Upper lobe of left lung (tissue), 6 donors: ENCODE results near the gene PUSL1. TPM values are rescaled to one million over a fixed set of nuclear protein-coding genes. Genes with fewer than 3 reads are reported as not detected.
"Not testable (repeated sequence)": the region's sequence is repeated elsewhere in the genome, so short reads cannot be mapped to it uniquely, and the experiment has no call there.

Experiments used
- ATAC-seq, 2 donors: fragments of 200-7000 bp; cut with Tn5 transposase; one replicate each; pipeline ENCODE4 v1.9.1; 2022; ENCODE audit warnings: mild to moderate bottlenecking in 2 of 2, moderate library complexity in 2 of 2; ENCODE audit not compliant: low FRiP score in 2 of 2
- DNase-seq, 2 donors: peaks; one replicate each; pipeline ENCODE4 v3.0.0-alpha.2; 2019 to 2020
- H3K27ac ChIP-seq, 4 donors: fragments of 200-600 bp; sonication (generic); one replicate each; pipeline ENCODE4 v1.5.1; 2016 to 2019
- H3K27me3 ChIP-seq, 4 donors: fragments of 200-600 bp; sonication (generic); one replicate each; pipeline ENCODE4 v1.5.1; 2017 to 2019
- H3K36me3 ChIP-seq, 4 donors: fragments of 200-600 bp; sonication (generic); one replicate each; pipeline ENCODE4 v1.5.1; 2016 to 2019
- H3K4me1 ChIP-seq, 4 donors: fragments of 200-600 bp; sonication (generic); one replicate each; pipeline ENCODE4 v1.5.1; 2018 to 2019
- H3K4me3 ChIP-seq, 4 donors: fragments of 200-600 bp; sonication (generic); one replicate each; pipeline ENCODE4 v1.5.1; 2017 to 2019; ENCODE audit warnings: mild to moderate bottlenecking in 2 of 4, moderate library complexity in 1 of 4
- H3K9me3 ChIP-seq, 4 donors: fragments of 200-600 bp; sonication (generic); one replicate each; pipeline ENCODE4 v1.5.1; 2018 to 2019
- CTCF ChIP-seq, 6 experiments: fragments of 450-650 bp in 4 of 6; fragments of 200-600 bp in 2 of 6; sonication (generic) in 2 of 6; IDR thresholded peaks; one replicate each; pipeline ENCODE4 v1.5.1; 2016 to 2019; ENCODE audit warnings: antibody characterized with exemption in 6 of 6
- EP300 ChIP-seq, 4 donors: sonication (generic); formaldehyde crosslinking; IDR thresholded peaks; one replicate each; pipeline ENCODE4 v1.5.1; 2017; ENCODE audit warnings: antibody characterized with exemption in 4 of 4, control low read depth in 2 of 4
- POLR2A ChIP-seq, 4 donors: fragments of 450-650 bp; IDR thresholded peaks; one replicate each; pipeline ENCODE4 v1.5.1; 2016 to 2017; ENCODE audit warnings: antibody characterized with exemption in 4 of 4, mild to moderate bottlenecking in 2 of 4
- POLR2AphosphoS5 ChIP-seq, 2 donors: sonication (generic); formaldehyde crosslinking; IDR thresholded peaks; one replicate each; pipeline ENCODE4 v1.5.1; 2017; ENCODE audit warnings: antibody characterized with exemption in 2 of 2
- WGBS, 2 donors: methylation state at CpG; one replicate each; pipeline ENCODE4 v1.1.5; 2017 to 2018; 5-methylcytosine and 5-hydroxymethylcytosine counted together
- total RNA-seq, 6 donors: library from RNA; depleted of rRNA in 4 of 6; stranded (reverse); fragments of >200 nt in 4 of 6; gene quantifications; one replicate each; pipeline versions ENCODE4 v1.1.0 to v1.2.1, GENCODE V29; 2016 to 2021
- donor health status: DM: no; HTN: no; CAD: no; lungs with moderate emphysema.
- donor health status: DM: no; HTN: yes; CAD: no; lungs with severe emphysema.

Gene PUSL1
- total RNA-seq, 6 donors from 2014 or later = 16.8 to 38.8 (median 23.0) TPM

GRCh38 chr1:1314678-1315335 is 6.4 kb downstream of the PUSL1 start:
- ATAC-seq (no peak), DNase-seq (no peak)
- H3K27ac ChIP-seq = no peak overlapping the region
- H3K27me3 ChIP-seq = no peaks in the 10 kb centered on the region
- H3K36me3 ChIP-seq = peaks cover 19 to 87% (median 67%) of the 10 kb centered on the region in 4 donors
- H3K4me3 ChIP-seq = no peak overlapping the region
- H3K9me3 ChIP-seq = no peaks in the 10 kb centered on the region
- WGBS, 2 donors = 93 to 97% methylated on average over 21 to 22 of the region's 23 CpGs
- no peak for TF ChIP-seq POLR2A (IDR thresholded peaks at IDR 0.05)
- TF ChIP-seq CTCF (IDR thresholded peaks at IDR 0.05) = no peak
- no peak for TF ChIP-seq POLR2AphosphoS5 (IDR thresholded peaks at IDR 0.05)
- no peak for TF ChIP-seq EP300 (IDR thresholded peaks at IDR 0.05)
- H3K4me1 ChIP-seq = peaks cover 11 to 21% (median 17%) of the 10 kb centered on the region in 4 donors

GRCh38 chr1:1315435-1315954 is 7.1 kb downstream of the PUSL1 start:
- Histone ChIP-seq H3K27me3 (no peaks in the 10 kb centered on the region), H3K9me3 (no peaks in the 10 kb centered on the region), H3K4me1 (peaks cover 9 to 16% (median 15%) of the 10 kb centered on the region in 4 donors), H3K27ac (no peak overlapping the region), H3K36me3 (peaks cover 19 to 89% (median 68%) of the 10 kb centered on the region in 4 donors), H3K4me3 (no peak overlapping the region)
- ATAC-seq = no peak
- 81 to 85% methylated on average over 9 to 14 of the region's 26 CpGs for WGBS, 2 donors
- DNase-seq = no peak
- TF ChIP-seq POLR2AphosphoS5 (IDR thresholded peaks at IDR 0.05) = no peak
- TF ChIP-seq CTCF (IDR thresholded peaks at IDR 0.05) = no peak
- TF ChIP-seq EP300 (IDR thresholded peaks at IDR 0.05) = no peak
- no peak for TF ChIP-seq POLR2A (IDR thresholded peaks at IDR 0.05)

- not testable (repeated sequence) for H3K27me3 ChIP-seq, H3K4me3 ChIP-seq, H3K9me3 ChIP-seq, DNase-seq, ATAC-seq, H3K27ac ChIP-seq
- Histone ChIP-seq H3K4me1 (peaks cover 11 to 23% (median 15%) of the 10 kb centered on the region in 4 donors), H3K36me3 (peaks cover 15 to 87% (median 64%) of the 10 kb centered on the region in 4 donors)
- 89 to 92% methylated on average over 8 of the region's 8 CpGs for WGBS, 2 donors
Measured at GRCh38 chr1:1316199-1316598, 7.8 kb downstream of the PUSL1 start.

GRCh38 chr1:1317420-1317819 is 9.0 kb downstream of the PUSL1 start:
- peaks cover 13 to 77% (median 52%) of the 10 kb centered on the region in 4 donors for H3K36me3 ChIP-seq
- peaks cover 14 to 34% (median 20%) of the 10 kb centered on the region in 4 donors for H3K4me1 ChIP-seq
- no peaks in the 10 kb centered on the region for H3K27me3 ChIP-seq
- peak overlapping the region in 1 of 4 donors; percentile 51 for H3K27ac ChIP-seq
- ATAC-seq = no peak
- no peak overlapping the region for H3K4me3 ChIP-seq
- 85 to 87% methylated on average over 6 of the region's 6 CpGs for WGBS, 2 donors
- no peak for DNase-seq
- no peaks in the 10 kb centered on the region for H3K9me3 ChIP-seq
- TF ChIP-seq POLR2A (IDR thresholded peaks at IDR 0.05) (no peak), EP300 (IDR thresholded peaks at IDR 0.05) (no peak), POLR2AphosphoS5 (IDR thresholded peaks at IDR 0.05) (no peak), CTCF (IDR thresholded peaks at IDR 0.05) (no peak)

GRCh38 chr1:1318131-1318652 is 9.8 kb downstream of the PUSL1 start:
- peaks cover 7 to 70% (median 44%) of the 10 kb centered on the region in 4 donors for H3K36me3 ChIP-seq

More at GRCh38 chr1:1318131-1318652, 9.8 kb downstream of the PUSL1 start:
- Histone ChIP-seq H3K27me3 (no peaks in the 10 kb centered on the region), H3K27ac (peak overlapping the region in 1 of 4 donors; percentile 51), H3K9me3 (no peaks in the 10 kb centered on the region), H3K4me1 (peaks cover 20 to 40% (median 25%) of the 10 kb centered on the region in 4 donors), H3K4me3 (no peak overlapping the region)
- DNase-seq (peak in 1 of 2 donors; percentile 87), ATAC-seq (peak; percentile 74 to 83)
- TF ChIP-seq EP300 (IDR thresholded peaks at IDR 0.05) (no peak), CTCF (IDR thresholded peaks at IDR 0.05) (no peak), POLR2AphosphoS5 (IDR thresholded peaks at IDR 0.05) (no peak), POLR2A (IDR thresholded peaks at IDR 0.05) (no peak)
- whole genome bisulfite sequencing, 2 donors = 69 to 70% methylated on average over 9 of the region's 9 CpGs
